ENCODE results near the gene PER2.

- TF ChIP-seq BCL3 (IDR thresholded peaks at IDR 0.05) (no peak), JUN (IDR thresholded peaks at IDR 0.05) (no peak), REST (IDR thresholded peaks at IDR 0.05) (no peak), CTCF (IDR thresholded peaks at IDR 0.05) (no peak), RFX5 (IDR thresholded peaks at IDR 0.05) (no peak), MAX (IDR thresholded peaks at IDR 0.05) (no peak), HDAC2 (IDR thresholded peaks at IDR 0.05) (no peak), HMGXB4 (CRISPR knock-in tag; IDR thresholded peaks at IDR 0.05; ENCODE audit: borderline replicate concordance) (no peak)
Measured at GRCh38 chr2:238294046-238294392, 5.6 kb upstream of the PER2 start.

Measured in A549 (cell line).